Mesendoderm (in vitro differentiated cells): Measurements from ENCODE around the gene GOLGA6C.

Source experiments
- DNase-seq: peaks from one replicate; pipeline ENCODE4 v3.0.0; 2013
- H2AK5ac ChIP-seq: 2 replicates; pipeline ENCODE4 v1.6.1; 2013; ENCODE audit warnings: low read length, inconsistent platforms
- H2BK120ac ChIP-seq: 2 replicates; pipeline ENCODE4 v1.6.1; 2013; ENCODE audit warnings: low read depth, mild to moderate bottlenecking, low read length, moderate library complexity, mixed read lengths
- H2BK15ac ChIP-seq: replicated peaks from 2 replicates; pipeline ENCODE4 v1.6.1; 2013; ENCODE audit warnings: low read depth, mild to moderate bottlenecking, moderate library complexity
- H2BK5ac ChIP-seq: 2 replicates; pipeline ENCODE4 v1.6.1; 2013; ENCODE audit warnings: low read length, inconsistent platforms
- H3K18ac ChIP-seq: 2 replicates; pipeline ENCODE4 v1.6.1; 2013; ENCODE audit warnings: mild to moderate bottlenecking, low read length, mixed read lengths
- H3K23ac ChIP-seq: one replicate; pipeline ENCODE4 v1.6.1; 2013; ENCODE audit warnings: low read length
- H3K27ac ChIP-seq: 2 replicates; pipeline ENCODE4 v1.5.1; 2013; ENCODE audit warnings: low read depth, mild to moderate bottlenecking, inconsistent platforms, low read length, moderate library complexity
- H3K27me3 ChIP-seq: 2 replicates; pipeline ENCODE4 v1.6.1; 2013; ENCODE audit warnings: low read length, control low read depth, mild to moderate bottlenecking, inconsistent platforms; ENCODE audit not compliant: insufficient read depth, poor library complexity
- H3K36me3 ChIP-seq: 2 replicates; pipeline ENCODE4 v1.6.1; 2013; ENCODE audit warnings: low read length, inconsistent platforms; ENCODE audit not compliant: control insufficient read depth, insufficient read depth
- H3K4ac ChIP-seq: one replicate; pipeline ENCODE4 v1.6.1; 2013; ENCODE audit warnings: low read depth, mild to moderate bottlenecking, low read length, moderate library complexity
- H3K4me1 ChIP-seq: 2 replicates; pipeline ENCODE4 v1.6.1; 2013; ENCODE audit warnings: low read depth, low read length, inconsistent platforms; ENCODE audit not compliant: control insufficient read depth
- H3K4me2 ChIP-seq: 2 replicates; pipeline ENCODE4 v1.6.1; 2013; ENCODE audit warnings: low read length
- H3K4me3 ChIP-seq: 2 replicates; pipeline ENCODE4 v1.5.1; 2013; ENCODE audit warnings: mild to moderate bottlenecking, low read length
- H3K56ac ChIP-seq: one replicate; pipeline ENCODE4 v1.6.1; 2013; ENCODE audit warnings: low read length
- H3K79me1 ChIP-seq: 2 replicates; pipeline ENCODE4 v1.6.1; 2013; ENCODE audit warnings: low read length, inconsistent platforms
- H3K79me2 ChIP-seq: 2 replicates; pipeline ENCODE4 v1.6.1; 2013; ENCODE audit warnings: mild to moderate bottlenecking, low read length; ENCODE audit not compliant: control insufficient read depth, insufficient read depth
- H3K9ac ChIP-seq: 2 replicates; pipeline ENCODE4 v1.6.1; 2013; ENCODE audit warnings: low read length, inconsistent platforms
- H4K5ac ChIP-seq: one replicate; pipeline ENCODE4 v1.6.1; 2013; ENCODE audit warnings: low read length
- H4K8ac ChIP-seq: one replicate; pipeline ENCODE4 v1.6.1; 2013; ENCODE audit warnings: low read depth, mild to moderate bottlenecking, control low read depth, low read length, moderate library complexity
- WGBS: extraction: QIAGEN DNeasy Blood & Tissue Kit; methylation state at CpG from one replicate; pipeline ENCODE4 v1.1.7; 2013; ENCODE audit warnings: low lambda C conversion rate, missing lambda C conversion rate; ENCODE audit not compliant: insufficient coverage; ENCODE audit errors: extremely low coverage; 5-methylcytosine and 5-hydroxymethylcytosine counted together

Gene GOLGA6C

GRCh38 chr15:75212200-75212858, 45.8 kb upstream of the GOLGA6C start:
- Histone ChIP-seq H2BK15ac (no peak overlapping the region), H3K4me2 (no peak overlapping the region), H3K79me1 (peaks cover 2% of the 10 kb centered on the region), H3K4ac (no peak overlapping the region), H3K79me2 (no peaks in the 10 kb centered on the region), H4K5ac (no peak overlapping the region), H2BK120ac (no peak overlapping the region), H3K4me1 (no peaks in the 10 kb centered on the region), H2BK5ac (no peak overlapping the region), H3K56ac (no peak overlapping the region), H3K27me3 (no peaks in the 10 kb centered on the region), H3K9ac (no peak overlapping the region), H3K4me3 (no peak overlapping the region), H3K27ac (no peak overlapping the region), H3K23ac (no peak overlapping the region), H3K18ac (no peak overlapping the region), H4K8ac (no peak overlapping the region), H3K36me3 (peaks cover 11% of the 10 kb centered on the region), H2AK5ac (no peak overlapping the region)
- WGBS, result no CpG with 5 or more reads among the region's 7 CpGs
- DNase-seq, result no peak

GRCh38 chr15:75213212-75213767, 44.8 kb upstream of the GOLGA6C start:
- Histone ChIP-seq H2AK5ac (no peak overlapping the region), H3K9ac (no peak overlapping the region), H3K79me1 (peaks cover 2% of the 10 kb centered on the region), H4K5ac (no peak overlapping the region), H2BK120ac (no peak overlapping the region), H3K18ac (no peak overlapping the region), H2BK5ac (no peak overlapping the region), H2BK15ac (no peak overlapping the region), H3K4me1 (no peaks in the 10 kb centered on the region), H3K56ac (no peak overlapping the region), H3K4me3 (no peak overlapping the region), H3K23ac (no peak overlapping the region), H3K4ac (no peak overlapping the region), H3K27ac (no peak overlapping the region), H3K36me3 (peaks cover 9% of the 10 kb centered on the region), H3K79me2 (no peaks in the 10 kb centered on the region), H4K8ac (no peak overlapping the region), H3K27me3 (no peaks in the 10 kb centered on the region), H3K4me2 (no peak overlapping the region)
- WGBS, result no CpG with 5 or more reads among the region's 12 CpGs
- DNase-seq, result no peak

- H3K23ac ChIP-seq, result no peak overlapping the region
- no peak overlapping the region for H2BK15ac ChIP-seq
- H3K4ac ChIP-seq, result no peak overlapping the region
- H3K9ac ChIP-seq, result no peak overlapping the region
- no peak for DNase-seq
- no peak overlapping the region for H3K18ac ChIP-seq
- H4K5ac ChIP-seq, result no peak overlapping the region
- H2BK5ac ChIP-seq, result no peak overlapping the region
- H3K27me3 ChIP-seq, result no peaks in the 10 kb centered on the region
- H3K4me3 ChIP-seq, result no peak overlapping the region
- no peaks in the 10 kb centered on the region for H3K4me1 ChIP-seq
- H3K36me3 ChIP-seq, result peaks cover 9% of the 10 kb centered on the region
- H2BK120ac ChIP-seq, result no peak overlapping the region
- H3K79me2 ChIP-seq, result no peaks in the 10 kb centered on the region
- no CpG with 5 or more reads among the region's 9 CpGs for WGBS
- no peak overlapping the region for H4K8ac ChIP-seq
- no peak overlapping the region for H3K56ac ChIP-seq
- no peak overlapping the region for H3K27ac ChIP-seq
- H2AK5ac ChIP-seq, result no peak overlapping the region
- H3K4me2 ChIP-seq, result no peak overlapping the region
- peaks cover 2% of the 10 kb centered on the region for H3K79me1 ChIP-seq
Measured at GRCh38 chr15:75213768-75214221, 44.3 kb upstream of the GOLGA6C start.

- H3K9ac ChIP-seq, result no peak overlapping the region
- H2BK120ac ChIP-seq, result no peak overlapping the region
- no peak overlapping the region for H2BK15ac ChIP-seq
- H2AK5ac ChIP-seq, result no peak overlapping the region
- WGBS, result no CpG with 5 or more reads among the region's 13 CpGs
- H3K23ac ChIP-seq, result no peak overlapping the region
- peaks cover 9% of the 10 kb centered on the region for H3K36me3 ChIP-seq
- no peak overlapping the region for H3K4me2 ChIP-seq
- no peak overlapping the region for H2BK5ac ChIP-seq
- H3K4ac ChIP-seq, result no peak overlapping the region
- H3K56ac ChIP-seq, result no peak overlapping the region
- H3K79me2 ChIP-seq, result no peaks in the 10 kb centered on the region
- H3K4me3 ChIP-seq, result no peak overlapping the region
- H3K4me1 ChIP-seq, result no peaks in the 10 kb centered on the region
- no peak overlapping the region for H4K5ac ChIP-seq
- no peak overlapping the region for H4K8ac ChIP-seq
- H3K27ac ChIP-seq, result no peak overlapping the region
- peaks cover 2% of the 10 kb centered on the region for H3K79me1 ChIP-seq
- no peak overlapping the region for H3K18ac ChIP-seq
- DNase-seq, result no peak
- H3K27me3 ChIP-seq, result no peaks in the 10 kb centered on the region
Measured at GRCh38 chr15:75214293-75215096, 43.6 kb upstream of the GOLGA6C start.

- H3K36me3 ChIP-seq, result peaks cover 9% of the 10 kb centered on the region
- no peak overlapping the region for H4K5ac ChIP-seq
- no peak overlapping the region for H2BK120ac ChIP-seq
- H3K27ac ChIP-seq, result no peak overlapping the region
- H2BK15ac ChIP-seq, result no peak overlapping the region
- no peak overlapping the region for H3K56ac ChIP-seq
- H3K4me3 ChIP-seq, result no peak overlapping the region
- no peak overlapping the region for H3K4me2 ChIP-seq
- no peak overlapping the region for H2BK5ac ChIP-seq
- WGBS, result no CpG with 5 or more reads among the region's 5 CpGs
- no peak overlapping the region for H3K4ac ChIP-seq
- H3K79me1 ChIP-seq, result peaks cover 1% of the 10 kb centered on the region
- H3K23ac ChIP-seq, result no peak overlapping the region
- no peak overlapping the region for H2AK5ac ChIP-seq
- H4K8ac ChIP-seq, result no peak overlapping the region
- no peak overlapping the region for H3K18ac ChIP-seq
- no peak for DNase-seq
- H3K27me3 ChIP-seq, result no peaks in the 10 kb centered on the region
- H3K9ac ChIP-seq, result no peak overlapping the region
- H3K4me1 ChIP-seq, result no peaks in the 10 kb centered on the region
- H3K79me2 ChIP-seq, result no peaks in the 10 kb centered on the region
Measured at GRCh38 chr15:75215107-75216004, 42.8 kb upstream of the GOLGA6C start.
